NCI-H460 (cell line): ENCODE data around the gene NXNL2. TPM values are rescaled to one million over a fixed set of nuclear protein-coding genes. Genes with fewer than 3 reads are reported as not detected.

Experiments
- DNase-seq: peaks from one replicate; pipeline ENCODE4 v3.0.0-alpha.2; 2016; ENCODE audit warnings: low read depth; ENCODE audit errors: extremely low read depth
- total RNA-seq: library from RNA; depleted of rRNA; stranded (reverse); fragments of >200 nt; shearing (Covaris generic); gene quantifications from 2 replicates; pipeline ENCODE4 v1.2.3, GENCODE V29; 2014; rRNA removed

NXNL2 gene
- total RNA-seq, 1 experiment from 2014 or later, result 0.17 TPM

GRCh38 chr9:88577256-88578120 lies 42.5 kb downstream of the NXNL2 start:
- no peak for DNase-seq

GRCh38 chr9:88578121-88579049 lies 43.4 kb downstream of the NXNL2 start:
- DNase-seq, result peak; percentile 73

GRCh38 chr9:88579050-88579715 lies 44.2 kb downstream of the NXNL2 start:
- DNase-seq, result no peak

- DNase-seq, result no peak
Measured at GRCh38 chr9:88580961-88581360, 46.0 kb downstream of the NXNL2 start.

- no peak for DNase-seq
Measured at GRCh38 chr9:88583901-88584596, 49.1 kb downstream of the NXNL2 start.

- DNase-seq, result no peak
Measured at GRCh38 chr9:88585426-88585825, 50.4 kb downstream of the NXNL2 start.

GRCh38 chr9:88586452-88586851 lies 51.5 kb downstream of the NXNL2 start:
- DNase-seq, result no peak

- DNase-seq, result no peak
Measured at GRCh38 chr9:88587182-88587581, 52.2 kb downstream of the NXNL2 start.

GRCh38 chr9:88587885-88588649 lies 53.1 kb downstream of the NXNL2 start:
- DNase-seq, result no peak

- DNase-seq, result no peak
Measured at GRCh38 chr9:88589656-88590055, 54.7 kb downstream of the NXNL2 start.

GRCh38 chr9:88590558-88591146 lies 55.7 kb downstream of the NXNL2 start:
- DNase-seq, result no peak

- peak; percentile 56 for DNase-seq
Measured at GRCh38 chr9:88593537-88594185, 58.7 kb downstream of the NXNL2 start.

Other genes starting within 250 kb of the NXNL2 start
- 47.6 and 58.4 TPM in 2 replicates for gene SPIN1, start 146.7 kb upstream of the NXNL2 start, total RNA-seq